Activated CD8-positive, alpha-beta memory T cell treated with anti-CD3 and anti-CD28 coated beads, Interleukin-2, amount 50 U/mL, for 24 hours (primary cell): ENCODE measurements around the gene HIVEP2.

Experiments used
- DNase-seq: peaks from one replicate; pipeline ENCODE4 v3.0.0-alpha.2; 2020; ENCODE audit errors: extremely low read depth

Gene HIVEP2

DNA sequence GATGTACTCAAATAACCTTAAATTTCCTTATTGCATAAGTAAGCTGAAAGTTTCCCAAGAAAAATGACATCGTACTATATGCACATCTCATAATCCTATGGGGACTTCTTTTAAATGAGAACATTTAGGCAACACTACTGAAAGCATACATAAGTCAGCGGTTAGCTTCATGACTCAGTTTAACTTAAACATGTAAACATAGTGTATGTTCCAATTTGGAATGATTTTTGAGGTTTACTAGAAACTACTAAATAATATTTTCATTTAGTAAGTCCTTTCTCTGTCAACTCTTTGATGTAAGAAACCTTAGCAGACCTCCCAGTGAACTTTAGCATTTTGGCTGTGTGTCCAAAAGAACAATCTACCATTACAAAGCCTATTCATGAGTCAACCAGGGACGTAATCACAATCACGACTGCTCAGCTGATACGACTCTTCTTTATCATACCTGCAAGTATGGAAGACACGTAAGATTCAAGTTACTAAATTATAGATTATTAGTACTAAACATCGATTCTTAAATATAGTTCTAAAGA lies 19.3 kb downstream of the HIVEP2 start:
- DNase-seq = no peak

DNA sequence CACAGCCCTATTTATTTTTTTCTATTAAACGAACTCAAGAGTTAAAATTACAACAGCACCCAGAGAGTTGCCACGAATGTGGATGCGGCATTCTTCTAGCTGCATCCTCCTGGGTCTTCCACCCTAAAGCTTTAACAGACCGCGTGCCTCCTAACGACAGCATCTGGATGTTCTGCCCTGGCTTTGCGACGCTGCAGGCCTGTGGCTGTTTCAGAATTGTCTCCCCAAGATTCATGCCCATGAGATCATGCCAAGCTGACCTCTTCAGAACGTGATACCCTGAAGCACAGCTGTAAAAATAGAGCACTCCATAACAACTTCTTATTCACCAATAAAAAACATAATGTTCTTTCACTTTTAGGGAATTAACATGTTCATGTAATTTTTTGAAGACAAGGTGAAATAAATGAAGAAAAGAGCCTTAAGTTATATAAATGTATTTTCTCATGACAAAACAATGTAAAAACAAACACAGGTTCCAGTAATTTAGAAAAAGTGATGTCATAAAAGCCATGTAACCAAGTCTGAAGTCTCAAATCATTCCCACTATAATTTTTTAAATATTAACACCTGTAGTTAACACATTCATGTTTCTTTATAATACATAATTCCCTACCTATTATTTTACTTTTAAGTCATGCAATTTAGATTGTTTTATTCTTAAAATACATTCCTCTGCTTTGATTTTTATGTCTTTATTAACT lies 26.5 kb downstream of the HIVEP2 start:
- DNase-seq = no peak

DNA sequence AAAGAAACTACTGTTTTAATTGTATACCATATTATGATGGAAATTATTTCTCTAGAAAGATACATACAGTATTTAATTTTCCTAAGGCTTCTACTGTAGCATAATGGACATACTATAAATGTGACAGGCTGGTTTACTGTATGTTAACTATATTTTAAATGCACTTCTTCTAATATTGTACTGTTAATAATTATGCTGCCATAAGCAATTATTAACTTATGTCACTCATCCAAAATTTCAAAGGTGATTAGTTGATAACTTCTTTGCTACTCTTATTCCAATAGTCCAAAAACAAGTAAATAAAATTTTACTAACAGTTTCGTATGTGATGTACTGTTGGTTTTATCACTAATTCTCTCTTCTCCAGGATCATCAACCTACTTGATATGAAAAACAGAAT lies 28.1 kb downstream of the HIVEP2 start:
- no peak for DNase-seq

DNA sequence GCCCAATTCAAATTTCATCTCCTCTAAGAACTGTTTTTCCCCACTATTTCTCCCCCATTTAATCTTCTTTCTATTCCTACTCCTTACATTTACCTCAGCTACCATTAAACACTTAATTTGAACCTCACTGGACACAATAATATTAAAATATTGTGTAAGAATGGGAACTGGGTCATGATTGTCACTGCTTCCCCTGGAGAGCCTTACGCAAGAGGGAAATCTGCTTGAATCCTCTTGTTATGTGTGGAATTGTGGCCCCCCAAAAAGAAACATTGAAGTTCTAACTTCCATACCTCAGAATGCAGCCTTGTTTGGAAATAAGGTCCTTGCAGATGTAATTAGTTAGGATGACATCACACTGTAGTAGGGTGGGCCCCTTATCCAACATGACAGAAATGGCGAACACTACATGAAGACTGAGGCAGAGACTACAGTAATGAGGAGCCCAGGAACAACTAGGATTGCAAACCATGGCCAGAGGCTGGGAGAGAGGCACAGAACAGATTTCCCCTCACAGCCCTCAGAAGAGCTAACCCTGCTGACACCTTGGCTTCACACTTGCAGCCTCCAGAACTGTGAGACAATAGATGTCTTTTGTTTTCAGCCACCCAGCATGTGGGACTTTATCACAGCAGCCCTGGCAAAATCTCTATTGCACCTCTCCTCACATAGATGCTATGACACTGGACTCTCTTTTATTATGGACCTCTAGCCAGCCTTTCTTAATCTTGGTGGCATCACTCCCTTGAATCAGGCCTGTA lies 29.9 kb downstream of the HIVEP2 start:
- no peak for DNase-seq

DNA sequence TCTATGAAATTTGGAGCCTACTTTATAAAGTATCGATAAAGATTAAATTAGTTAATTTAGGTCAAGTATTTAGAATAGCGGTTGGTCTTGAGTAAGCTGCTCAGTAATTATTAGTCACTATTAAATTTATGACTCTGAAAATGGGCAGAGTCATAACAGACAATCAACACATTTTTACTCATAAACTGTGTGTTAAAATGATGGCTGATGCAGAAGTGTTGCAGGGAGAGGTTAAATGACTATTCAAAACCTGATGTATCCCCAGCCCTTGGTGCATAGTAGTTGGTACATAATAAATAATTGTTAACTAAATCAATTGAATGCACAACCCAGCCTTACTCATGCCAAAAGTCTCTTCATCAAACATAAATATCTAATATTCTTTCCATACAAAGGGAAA lies 30.6 kb downstream of the HIVEP2 start:
- DNase-seq = no peak

DNA sequence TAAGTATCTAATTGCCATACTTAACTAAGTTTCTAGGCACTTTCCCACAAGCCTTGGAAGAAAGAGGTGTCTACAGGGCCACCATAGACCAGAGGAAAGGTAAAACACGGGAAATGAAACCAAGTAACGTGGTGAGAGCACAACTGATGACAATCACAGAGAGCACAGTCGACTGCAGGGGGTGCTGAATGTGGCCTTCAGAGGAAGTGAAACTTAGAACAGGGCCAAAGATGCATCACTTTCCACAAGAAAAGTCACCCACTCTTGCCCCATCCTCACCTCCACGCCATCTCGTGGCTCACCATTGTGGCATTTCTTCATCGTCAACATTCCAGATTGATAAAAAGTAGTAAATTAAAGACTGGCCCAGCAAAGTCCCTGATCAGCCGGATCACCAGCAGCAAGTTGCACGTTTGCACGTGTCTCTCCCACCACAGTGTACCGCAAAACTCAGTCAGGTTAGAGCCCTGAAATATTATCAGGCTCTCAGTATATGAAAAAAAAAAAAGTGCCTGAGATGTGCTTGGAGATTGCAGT lies 31.4 kb downstream of the HIVEP2 start:
- DNase-seq = peak; percentile 47

DNA sequence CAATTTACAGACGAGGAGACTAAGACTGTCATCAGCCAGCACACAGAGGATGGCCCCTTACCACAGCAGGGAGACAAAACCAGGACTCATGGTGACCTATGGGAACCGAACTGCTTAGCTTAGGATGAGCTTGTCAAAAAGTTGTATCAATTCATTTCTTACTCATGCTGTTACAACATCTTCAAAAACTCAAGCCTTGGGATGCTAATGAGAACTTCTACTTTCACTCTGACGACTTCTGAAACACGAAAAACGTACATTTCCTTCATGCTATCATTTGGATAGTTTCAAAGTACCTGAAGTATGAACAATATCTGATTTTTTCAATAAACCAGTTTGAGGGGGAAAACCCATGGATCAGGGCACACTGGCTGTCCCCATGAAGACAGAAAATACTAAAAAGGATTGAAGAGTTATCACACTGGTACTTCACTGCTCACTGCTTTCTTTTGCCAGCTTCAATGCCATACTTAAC lies 31.9 kb downstream of the HIVEP2 start:
- no peak for DNase-seq

DNA sequence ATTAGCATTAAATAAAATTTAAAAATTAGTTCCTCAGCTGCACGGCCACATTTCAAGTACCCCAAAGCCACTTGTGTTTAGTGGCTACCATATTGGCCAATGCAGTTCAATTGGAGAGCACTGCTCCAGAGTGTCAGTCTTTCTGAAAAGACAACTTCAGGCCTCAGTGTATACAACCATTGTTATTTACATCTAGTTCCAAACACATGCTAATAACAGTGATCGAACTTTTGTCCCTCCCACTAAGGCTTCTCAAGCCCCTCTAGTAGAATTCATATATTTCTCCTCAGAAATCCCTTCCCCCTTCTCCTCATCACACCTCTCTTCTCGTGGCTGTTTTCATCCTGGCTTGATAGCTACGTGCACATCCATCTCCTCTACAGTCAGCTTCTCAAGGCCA lies 32.9 kb downstream of the HIVEP2 start:
- DNase-seq = no peak

DNA sequence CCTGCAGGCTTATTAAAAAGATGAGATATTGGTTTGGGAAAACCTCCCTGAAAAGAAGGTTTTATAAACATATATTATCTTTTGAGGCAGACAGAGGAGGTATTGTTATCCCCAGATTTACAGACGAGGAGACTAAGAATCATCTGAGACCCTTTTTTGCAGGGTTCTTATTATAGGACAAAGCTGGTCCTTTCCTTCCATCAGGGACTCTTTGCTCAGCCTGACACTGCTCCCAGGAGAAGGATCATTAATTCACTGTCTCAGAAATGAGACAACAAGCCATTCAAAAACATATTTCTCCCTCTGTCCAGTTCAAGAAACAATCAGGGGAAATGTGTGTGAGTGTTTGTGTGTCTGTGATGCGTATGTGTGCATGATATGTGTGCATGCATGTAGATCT lies 33.5 kb downstream of the HIVEP2 start:
- no peak for DNase-seq

DNA sequence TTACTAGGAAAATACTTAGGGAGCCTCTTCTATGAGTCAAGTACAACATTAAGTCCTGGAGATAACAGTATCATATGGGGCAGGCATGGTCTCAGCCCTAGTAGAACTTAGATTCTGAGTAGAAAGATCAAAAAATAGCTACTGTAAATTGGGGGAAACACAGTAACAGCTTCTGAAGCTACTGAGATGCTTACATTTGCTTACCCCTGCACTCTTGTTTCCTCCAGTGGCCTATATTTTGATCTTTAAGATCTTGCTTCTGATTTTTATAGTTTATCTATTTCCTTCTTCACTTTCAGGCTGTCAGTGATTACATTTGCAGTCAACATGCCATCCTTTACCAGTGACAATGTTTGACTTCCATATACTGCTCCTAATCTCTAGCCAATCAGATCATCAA lies 35.3 kb downstream of the HIVEP2 start:
- no peak for DNase-seq

DNA sequence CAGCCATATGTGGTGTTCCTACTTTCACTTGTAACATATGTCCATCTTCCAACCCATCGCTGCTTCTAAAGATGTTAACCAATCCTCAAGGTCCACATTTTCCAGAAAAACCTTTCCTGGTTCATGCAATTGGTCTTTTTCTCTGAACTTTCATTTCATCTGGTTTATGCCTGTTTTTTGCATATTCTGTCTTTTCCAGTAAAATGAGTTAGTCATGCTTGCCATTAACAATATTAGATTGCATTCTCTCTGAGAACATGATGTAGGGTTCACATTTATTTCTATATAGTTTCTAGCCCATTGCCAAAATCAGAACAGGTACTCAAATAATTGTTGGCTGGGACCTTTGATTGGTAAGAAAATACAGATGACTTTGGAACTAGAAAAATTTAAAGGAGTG lies 36.7 kb downstream of the HIVEP2 start:
- no peak for DNase-seq

DNA sequence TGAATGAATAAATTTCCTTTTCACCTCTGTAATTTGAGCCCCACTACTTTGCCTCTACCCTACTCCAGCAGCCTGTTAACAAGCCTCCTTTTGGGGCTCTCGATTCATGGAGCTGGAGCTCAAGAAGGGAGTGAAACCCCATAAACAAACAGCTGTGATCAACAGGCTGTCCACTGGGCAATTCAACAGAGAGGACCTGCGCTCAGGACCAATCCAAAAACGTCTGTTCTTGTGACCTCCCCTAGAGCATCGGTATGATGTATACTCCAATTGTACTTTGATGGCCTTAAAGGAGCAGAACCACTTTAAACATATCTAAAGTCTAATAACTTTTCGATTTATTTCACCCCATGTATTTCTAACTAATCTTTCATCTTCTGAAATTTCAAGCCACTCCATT lies 37.4 kb downstream of the HIVEP2 start:
- no peak for DNase-seq

DNA sequence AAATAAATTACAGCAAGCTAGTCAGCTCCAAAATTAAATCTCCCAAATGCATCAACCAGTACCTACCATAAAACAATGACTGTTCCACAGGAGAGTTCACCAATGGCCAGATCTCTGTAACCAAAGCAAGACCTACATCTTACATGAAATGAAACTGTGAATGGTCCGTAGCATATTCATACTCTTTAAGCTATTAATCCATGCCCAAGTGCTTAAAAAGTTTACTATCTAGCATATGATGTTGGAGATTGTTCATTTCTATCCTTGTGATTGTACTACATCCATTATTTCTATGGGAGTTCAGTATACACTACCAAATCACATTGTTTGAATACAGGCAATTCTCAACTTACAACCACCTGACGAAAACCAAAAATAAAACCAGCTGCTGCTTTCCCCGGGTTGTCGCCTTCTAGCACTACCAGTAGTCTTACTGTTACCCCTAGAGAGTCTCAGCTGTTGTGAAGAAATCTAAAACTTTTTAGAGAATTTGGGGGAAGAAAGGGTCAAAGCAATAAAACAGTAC lies 38.0 kb downstream of the HIVEP2 start:
- no peak for DNase-seq

DNA sequence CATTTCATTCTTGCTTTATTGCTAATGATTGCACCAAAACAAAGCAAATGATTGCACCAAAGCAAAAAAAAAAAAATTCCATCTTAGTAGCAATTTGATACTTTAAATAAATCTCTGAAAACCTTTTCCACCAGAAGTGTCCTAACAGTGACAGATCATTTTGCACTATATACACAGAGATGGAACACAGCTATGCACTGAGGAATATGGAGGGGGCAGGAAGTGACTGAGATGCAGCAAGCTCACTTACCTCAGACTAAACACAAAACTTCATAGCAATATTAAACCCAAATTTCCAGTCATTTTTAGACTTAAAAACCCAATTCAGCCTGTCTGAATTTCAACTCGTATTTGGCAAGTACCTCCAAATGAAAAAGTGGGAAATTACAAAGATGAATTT lies 41.2 kb downstream of the HIVEP2 start:
- no peak for DNase-seq

DNA sequence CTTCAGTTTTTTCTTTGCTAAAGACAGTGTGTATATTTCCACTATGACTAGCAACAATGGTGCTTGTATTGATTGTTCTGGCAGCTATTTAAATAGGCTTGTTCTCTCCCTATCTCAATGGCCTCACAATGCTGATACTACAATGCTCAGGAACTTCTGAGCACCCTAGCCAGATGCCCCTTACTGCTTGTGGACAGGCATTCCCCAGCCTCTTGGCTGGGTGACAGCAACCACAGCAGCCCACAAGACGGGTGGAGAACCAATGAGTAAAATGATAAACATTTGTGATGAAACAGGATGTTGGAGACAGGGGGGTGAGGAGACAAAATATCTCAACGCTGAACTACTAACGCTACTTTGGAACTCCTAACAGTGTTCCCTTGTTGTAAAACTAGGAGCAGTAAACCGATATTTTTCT lies 42.3 kb downstream of the HIVEP2 start:
- no peak for DNase-seq

DNA sequence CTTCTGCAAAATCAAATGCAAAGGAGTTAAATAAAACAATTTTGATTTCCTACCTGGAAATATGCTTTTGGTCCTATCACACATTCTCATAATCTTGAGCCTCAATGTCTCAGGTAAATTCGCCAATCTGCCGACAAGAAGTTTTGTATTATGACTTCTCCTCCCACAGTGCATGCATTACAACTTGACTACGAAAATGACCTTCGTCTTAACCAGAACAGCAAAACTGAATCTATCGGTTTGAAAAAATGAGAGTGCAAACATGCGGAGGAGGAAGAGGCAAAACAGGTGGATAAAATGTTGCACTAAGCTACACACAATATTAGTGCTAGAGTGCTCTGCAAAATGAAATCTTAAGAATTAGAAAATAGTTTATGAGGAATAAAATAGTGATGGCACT lies 43.4 kb downstream of the HIVEP2 start:
- no peak for DNase-seq

DNA sequence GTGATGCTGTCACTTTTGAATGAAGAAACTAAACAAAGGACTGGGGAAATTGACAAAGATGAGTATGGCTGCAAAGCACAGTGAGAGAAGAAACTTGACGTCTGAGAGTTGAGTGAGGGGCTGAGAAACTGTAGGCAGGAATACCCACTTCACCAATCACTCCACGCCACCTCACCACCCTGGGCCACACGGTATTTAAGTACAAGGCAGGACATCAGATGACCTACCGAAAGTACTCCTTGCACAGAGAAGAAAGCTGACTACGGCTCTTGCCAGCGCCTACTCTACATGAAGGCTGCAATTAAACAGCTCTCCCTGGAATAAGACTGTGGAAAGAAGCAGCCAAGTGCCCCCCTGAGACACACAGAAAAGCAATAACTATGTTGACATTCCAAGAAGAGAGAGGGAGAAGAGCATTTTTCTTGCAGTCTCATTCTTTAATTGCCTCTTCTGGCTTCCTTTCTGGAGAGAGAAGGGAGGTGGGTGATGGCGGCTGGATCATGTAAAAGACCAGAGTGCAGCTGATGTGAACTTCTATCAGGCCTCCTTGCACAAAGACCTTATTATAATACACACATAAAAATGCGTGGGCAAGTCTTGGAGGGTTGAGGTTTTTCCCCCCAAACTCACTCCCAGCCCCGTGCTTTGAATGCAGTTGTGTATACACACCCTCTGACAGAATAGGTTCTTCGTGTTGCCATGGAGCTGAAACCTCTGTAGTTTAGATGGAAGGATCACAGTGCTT lies 44.6 kb downstream of the HIVEP2 start:
- DNase-seq = no peak

DNA sequence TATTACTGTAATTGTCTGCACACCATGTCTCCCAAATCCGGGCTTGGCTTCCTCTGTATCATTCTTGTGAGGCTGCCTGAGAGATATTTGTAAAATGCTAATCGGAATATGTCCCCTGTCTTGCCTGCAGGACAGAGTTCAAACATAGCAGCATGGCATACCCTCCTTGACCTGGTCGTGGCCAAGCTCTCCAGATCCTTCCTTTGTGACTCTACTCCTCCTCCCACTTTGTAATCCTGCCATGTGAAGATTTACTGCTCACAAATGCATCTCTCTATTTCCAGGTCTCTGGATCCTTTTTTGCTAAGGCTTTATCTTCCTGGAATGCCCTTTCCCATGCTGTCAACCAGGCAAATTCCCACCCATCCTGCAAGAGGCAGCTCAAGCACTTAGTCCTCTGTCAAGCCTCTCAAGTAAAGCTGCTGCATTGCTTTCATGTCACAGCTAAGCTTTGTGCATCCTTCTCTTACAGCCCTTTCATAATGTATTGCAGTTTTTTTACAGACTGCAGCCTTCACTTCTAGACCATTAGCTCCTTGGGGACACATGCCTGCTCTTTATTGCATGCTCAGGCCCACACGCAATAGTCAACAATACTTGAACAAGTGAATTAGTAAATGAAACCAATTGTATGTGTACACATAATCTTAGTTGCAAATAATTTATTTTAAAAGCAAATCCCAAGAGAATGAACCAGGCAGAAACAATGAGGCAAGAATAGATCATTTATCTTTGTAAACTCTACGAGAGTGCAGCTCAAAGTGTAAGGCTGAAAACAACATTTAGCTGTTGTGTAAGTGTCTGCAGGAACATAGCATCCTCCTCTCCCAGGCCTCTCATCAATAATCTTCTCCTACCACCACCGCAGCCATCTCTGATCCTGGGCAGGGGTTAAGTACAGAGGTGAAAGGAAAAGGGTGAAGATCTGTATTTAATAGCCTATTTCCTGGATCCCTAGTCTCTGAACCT lies 45.8 kb downstream of the HIVEP2 start:
- DNase-seq = no peak

DNA sequence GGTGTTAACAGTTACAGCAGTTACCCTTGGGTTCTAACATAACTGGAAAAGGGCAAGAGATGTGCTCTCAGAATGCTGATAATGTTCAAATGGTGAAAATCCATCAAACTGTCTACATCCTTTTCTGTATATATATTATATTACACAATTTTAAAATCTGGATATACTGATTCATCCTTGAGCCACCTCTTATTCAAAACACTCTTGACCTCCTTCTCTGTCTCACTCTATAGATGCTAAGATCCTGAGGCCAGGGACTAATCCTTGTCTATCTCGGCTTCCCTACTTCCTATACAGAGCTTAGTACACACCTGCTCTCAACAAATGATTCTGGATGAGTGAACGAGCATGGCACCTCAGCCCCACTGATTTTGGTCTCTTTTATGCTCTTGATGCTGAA lies 47.3 kb downstream of the HIVEP2 start:
- no peak for DNase-seq

DNA sequence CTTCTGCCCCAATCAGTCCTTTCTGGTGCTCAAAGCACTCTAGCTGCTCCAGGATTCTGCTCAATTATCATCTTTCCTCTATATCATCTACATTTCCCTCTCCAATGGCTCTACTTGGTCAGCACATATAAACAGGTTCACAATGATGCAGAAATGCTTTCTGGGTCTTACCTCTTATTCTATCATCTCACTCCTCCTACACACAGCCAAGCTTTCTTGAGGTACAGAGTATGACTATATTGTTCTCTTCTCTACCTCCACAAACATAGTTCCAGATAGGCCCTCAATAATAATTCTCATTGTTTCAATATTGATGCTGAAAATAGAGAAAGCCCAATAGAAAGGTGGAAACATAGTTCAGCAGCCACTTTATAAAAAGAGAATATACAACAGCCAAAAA lies 48.2 kb downstream of the HIVEP2 start:
- DNase-seq = no peak

DNA sequence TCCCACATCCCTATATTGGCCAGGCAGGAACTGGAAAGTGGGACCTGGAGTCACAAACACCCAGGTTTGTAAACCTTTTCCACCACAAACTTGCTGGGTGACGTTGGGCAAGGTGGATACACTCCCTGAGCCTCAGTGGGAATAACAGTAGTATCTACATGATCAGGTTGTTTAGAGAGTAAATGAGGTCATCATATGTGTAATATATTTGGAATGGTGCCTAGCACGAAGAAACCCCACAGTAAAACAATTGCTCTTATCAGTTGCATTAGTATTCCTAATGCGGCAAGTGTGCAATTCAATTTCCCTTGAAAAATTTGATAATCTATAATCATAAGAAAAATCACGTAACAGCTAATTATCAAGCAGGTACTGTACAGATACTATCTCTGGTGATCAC lies 51.9 kb downstream of the HIVEP2 start:
- DNase-seq = no peak
